Measurements from ENCODE around the gene UBAC2.

DNA sequence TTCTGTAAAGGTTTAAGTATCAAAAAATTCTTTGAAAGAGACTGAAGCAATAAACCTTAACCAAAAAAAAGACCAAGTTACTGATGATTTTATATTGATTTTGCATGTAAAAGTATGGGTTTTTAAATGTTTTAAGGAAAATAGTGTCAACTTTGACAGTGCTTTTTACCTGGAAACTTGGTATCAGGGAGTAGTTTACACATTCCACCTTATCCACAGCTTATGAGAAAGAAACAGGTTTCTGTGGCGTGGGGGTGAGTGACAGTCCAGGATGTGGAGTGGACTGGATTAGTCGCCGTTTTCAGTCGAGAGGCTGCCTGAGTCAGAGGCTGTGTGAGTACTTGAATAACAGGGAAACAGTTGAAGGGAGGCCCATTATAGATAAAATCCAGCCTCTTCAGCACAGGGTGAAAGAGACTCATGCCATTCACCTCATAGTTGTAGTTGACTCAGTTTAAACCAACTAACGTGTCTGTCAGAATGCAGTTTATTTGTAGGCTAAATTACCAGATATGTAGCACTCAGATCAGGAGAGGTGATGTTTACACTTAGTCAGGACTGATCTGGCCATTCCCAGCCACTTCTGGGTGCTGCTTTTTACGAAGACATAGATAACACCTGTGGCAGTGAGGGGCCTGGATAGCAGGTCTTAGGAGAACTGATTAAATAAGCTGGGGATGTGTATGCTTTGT lies 107.1 kb downstream of the UBAC2 start:
- TF ChIP-seq CTCF (conservative IDR thresholded peaks at IDR 0.05; ENCODE audit: low read length) (no peak), EZH2phosphoT487 (IDR thresholded peaks at IDR 0.05; ENCODE audit: borderline replicate concordance, low read depth, low read length) (no peak)

Measured in OCI-LY7 (cell line).